ENCODE measurements around the gene PCDHGB1.
"Not testable (repeated sequence)": the region's sequence is repeated elsewhere in the genome, so short reads cannot be mapped to it uniquely, and the experiment has no call there.

Gene PCDHGB1

DNA sequence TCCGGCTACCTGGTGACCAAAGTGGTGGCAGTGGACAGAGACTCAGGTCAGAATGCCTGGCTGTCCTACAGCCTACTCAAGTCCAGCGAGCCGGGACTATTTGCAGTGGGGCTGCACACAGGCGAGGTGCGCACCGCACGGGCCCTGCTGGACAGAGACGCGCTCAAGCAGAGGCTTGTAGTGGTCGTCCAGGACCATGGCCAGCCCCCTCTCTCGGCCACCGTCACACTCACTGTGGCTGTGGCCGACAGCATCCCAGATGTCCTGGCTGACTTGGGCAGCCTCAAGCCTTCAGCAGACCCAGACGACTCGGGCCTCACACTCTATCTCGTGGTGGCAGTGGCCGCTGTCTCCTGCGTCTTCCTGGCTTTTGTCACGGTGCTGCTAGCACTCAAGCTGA lies 7.1 kb downstream of the PCDHGB1 start:
- H3K4me1 ChIP-seq (ENCODE audit: insufficient read depth, low read length) = no peaks in the 10 kb centered on the region
- no peaks in the 10 kb centered on the region for H3K27me3 ChIP-seq (ENCODE audit: insufficient read depth, low read length)
- no peaks in the 10 kb centered on the region for H3K36me3 ChIP-seq (ENCODE audit: insufficient read depth, low read length)
- no peak overlapping the region for H3K4me3 ChIP-seq (ENCODE audit: low read length)
- H2AFZ ChIP-seq (ENCODE audit: low read depth, low read length) = no peak overlapping the region
- peaks cover 40% of the 10 kb centered on the region for H3K9me3 ChIP-seq (ENCODE audit: low read length)

DNA sequence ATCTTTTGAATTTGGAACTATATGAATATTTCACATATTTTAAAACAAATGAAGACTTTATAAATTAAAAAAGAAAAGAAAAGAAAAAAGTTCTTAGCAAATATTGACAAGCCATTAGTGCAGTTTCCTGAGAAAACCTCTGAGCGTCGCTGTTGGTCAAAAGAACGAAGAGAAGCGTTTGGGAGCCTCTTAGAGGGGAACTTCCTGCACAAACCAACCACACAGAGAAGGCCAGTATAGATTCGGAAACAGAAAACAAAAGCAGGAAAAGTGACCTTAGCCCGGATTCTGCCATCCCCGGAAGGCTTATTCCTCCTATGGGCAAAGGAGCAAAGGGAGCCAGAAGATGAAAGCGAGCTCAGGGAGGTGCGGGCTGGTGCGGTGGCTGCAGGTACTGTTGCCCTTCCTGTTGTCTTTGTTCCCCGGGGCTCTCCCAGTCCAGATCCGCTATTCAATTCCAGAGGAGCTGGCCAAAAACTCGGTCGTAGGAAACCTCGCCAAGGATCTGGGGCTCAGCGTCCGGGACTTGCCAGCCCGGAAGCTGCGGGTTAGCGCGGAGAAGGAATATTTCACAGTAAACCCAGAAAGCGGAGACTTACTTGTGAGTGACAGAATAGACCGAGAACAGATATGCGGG lies 10.0 kb downstream of the PCDHGB1 start, which contains the start of gene PCDHGB2:
Gene PCDHGB2 (plus strand): TSS at position 205 of the 637 bp plus-strand sequence. CDS start 142 bp downstream, at position 347.
- H3K9me3 ChIP-seq (ENCODE audit: low read length) = peaks cover 47% of the 10 kb centered on the region
- H2AFZ ChIP-seq (ENCODE audit: low read depth, low read length) = no peak within 1 kb of the TSS
- no peaks in the 10 kb centered on the region for H3K27me3 ChIP-seq (ENCODE audit: insufficient read depth, low read length)
- no peaks in the 10 kb centered on the region for H3K4me1 ChIP-seq (ENCODE audit: insufficient read depth, low read length)
- no peaks in the 10 kb centered on the region for H3K36me3 ChIP-seq (ENCODE audit: insufficient read depth, low read length)
- H3K4me3 ChIP-seq (ENCODE audit: low read length) = no peak within 1 kb of the TSS

DNA sequence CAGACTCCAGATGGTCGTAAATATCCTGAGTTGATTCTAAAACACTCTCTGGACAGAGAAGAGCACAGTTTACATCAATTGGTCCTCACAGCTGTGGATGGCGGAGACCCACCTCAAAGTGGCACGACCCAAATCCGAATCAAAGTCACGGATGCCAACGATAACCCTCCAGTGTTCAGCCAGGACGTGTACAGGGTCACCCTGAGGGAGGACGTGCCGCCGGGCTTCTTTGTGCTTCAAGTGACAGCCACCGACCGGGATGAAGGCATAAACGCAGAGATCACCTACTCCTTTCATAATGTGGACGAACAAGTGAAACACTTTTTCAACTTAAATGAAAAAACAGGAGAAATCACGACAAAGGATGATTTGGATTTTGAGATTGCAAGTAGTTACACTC lies 10.8 kb downstream of the PCDHGB1 start:
- Histone ChIP-seq H3K4me1 (ENCODE audit: insufficient read depth, low read length) (no peaks in the 10 kb centered on the region), H2AFZ (ENCODE audit: low read depth, low read length) (no peak overlapping the region), H3K4me3 (ENCODE audit: low read length) (no peak overlapping the region), H3K36me3 (ENCODE audit: insufficient read depth, low read length) (no peaks in the 10 kb centered on the region), H3K27me3 (ENCODE audit: insufficient read depth, low read length) (no peaks in the 10 kb centered on the region), H3K9me3 (ENCODE audit: low read length) (peaks cover 47% of the 10 kb centered on the region)

DNA sequence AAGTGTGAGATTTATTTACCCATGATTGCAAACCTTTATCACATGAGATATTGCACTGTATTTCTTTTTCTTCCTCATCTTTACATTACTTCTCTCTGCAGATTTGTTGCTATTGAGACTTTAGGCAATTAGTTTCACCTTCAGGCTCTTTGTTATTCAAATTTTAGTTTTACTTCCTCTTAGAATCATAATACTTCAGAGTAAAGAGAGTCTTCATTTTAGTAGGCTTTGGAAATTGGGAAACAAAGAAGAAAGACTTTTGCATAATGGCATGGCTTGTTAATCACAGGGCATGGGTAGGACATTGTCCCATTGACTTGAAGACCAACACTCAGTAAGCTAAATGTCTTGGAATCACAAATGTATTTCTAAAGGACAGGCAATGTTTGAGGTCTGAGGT lies 12.8 kb downstream of the PCDHGB1 start:
- Histone ChIP-seq H3K27me3 (ENCODE audit: insufficient read depth, low read length) (no peaks in the 10 kb centered on the region), H3K9me3 (ENCODE audit: low read length) (peaks cover 43% of the 10 kb centered on the region), H3K4me1 (ENCODE audit: insufficient read depth, low read length) (no peaks in the 10 kb centered on the region), H3K36me3 (ENCODE audit: insufficient read depth, low read length) (no peaks in the 10 kb centered on the region), H2AFZ (ENCODE audit: low read depth, low read length) (no peak overlapping the region), H3K4me3 (ENCODE audit: low read length) (no peak overlapping the region)

DNA sequence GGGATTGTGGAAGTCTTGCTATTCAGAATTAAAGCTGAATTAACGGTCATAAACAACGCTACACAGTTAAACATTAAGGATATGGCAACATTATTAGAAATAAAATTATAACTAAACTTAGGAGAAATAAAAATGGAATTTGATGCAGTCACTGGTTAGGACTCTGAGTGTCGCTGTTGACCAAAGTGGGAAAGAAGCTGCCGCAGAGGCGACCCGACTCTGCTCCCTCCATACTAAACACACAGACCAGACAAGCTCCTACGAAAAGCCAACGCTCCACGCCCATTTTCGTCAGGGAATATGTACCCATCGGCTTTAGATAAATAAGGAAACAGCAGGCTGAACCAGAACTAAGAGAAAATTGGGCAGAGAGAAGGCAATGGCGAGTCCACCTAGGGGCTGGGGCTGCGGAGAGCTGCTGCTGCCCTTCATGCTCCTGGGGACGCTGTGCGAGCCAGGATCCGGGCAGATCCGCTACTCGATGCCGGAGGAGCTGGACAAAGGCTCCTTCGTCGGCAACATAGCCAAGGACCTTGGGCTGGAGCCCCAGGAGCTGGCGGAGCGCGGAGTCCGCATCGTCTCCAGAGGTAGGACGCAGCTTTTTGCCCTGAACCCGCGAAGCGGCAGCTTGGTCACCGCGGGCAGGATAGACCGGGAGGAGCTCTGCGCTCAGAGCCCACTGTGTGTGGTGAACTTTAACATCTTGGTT lies 14.2 kb downstream of the PCDHGB1 start, which contains the start of gene PCDHGA5:
Gene PCDHGA5 (plus strand): TSS at position 211 of the 709 bp plus-strand sequence. CDS start 169 bp downstream, at position 380.
- Histone ChIP-seq H3K4me1 (ENCODE audit: insufficient read depth, low read length) (no peaks in the 10 kb centered on the region), H3K36me3 (ENCODE audit: insufficient read depth, low read length) (no peaks in the 10 kb centered on the region), H2AFZ (ENCODE audit: low read depth, low read length) (no peak within 1 kb of the TSS), H3K4me3 (ENCODE audit: low read length) (no peak within 1 kb of the TSS), H3K27me3 (ENCODE audit: insufficient read depth, low read length) (no peaks in the 10 kb centered on the region), H3K9me3 (ENCODE audit: low read length) (peaks cover 40% of the 10 kb centered on the region)

DNA sequence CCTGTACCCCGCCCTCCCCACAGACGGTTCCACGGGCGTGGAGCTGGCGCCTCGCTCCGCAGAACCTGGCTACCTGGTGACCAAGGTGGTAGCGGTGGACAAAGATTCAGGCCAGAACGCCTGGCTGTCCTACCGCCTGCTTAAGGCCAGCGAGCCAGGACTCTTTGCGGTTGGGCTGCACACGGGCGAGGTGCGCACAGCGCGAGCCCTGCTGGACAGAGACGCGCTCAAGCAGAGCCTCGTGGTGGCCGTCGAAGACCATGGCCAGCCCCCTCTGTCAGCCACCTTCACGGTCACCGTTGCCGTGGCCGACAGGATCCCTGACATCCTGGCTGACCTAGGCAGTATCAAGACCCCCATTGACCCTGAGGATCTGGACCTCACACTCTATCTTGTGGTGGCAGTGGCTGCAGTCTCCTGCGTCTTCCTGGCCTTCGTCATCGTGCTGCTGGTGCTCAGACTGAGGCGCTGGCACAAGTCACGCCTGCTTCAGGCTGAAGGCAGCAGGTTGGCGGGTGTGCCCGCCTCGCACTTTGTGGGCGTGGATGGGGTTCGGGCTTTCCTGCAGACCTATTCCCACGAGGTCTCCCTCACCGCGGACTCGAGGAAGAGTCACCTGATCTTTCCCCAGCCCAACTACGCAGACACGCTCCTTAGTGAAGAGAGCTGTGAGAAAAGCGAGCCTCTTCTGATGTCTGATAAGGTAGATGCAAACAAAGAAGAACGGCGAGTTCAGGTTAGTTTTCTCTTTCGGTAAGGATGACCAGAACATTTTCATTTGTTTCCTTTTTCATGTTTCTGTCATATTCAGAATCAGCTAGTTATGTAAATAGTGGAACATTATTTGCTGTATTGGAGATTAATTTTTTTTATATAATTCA lies 16.4 kb downstream of the PCDHGB1 start:
- Histone ChIP-seq H3K36me3 (ENCODE audit: insufficient read depth, low read length) (no peaks in the 10 kb centered on the region), H3K4me3 (ENCODE audit: low read length) (no peak overlapping the region), H3K9me3 (ENCODE audit: low read length) (peaks cover 33% of the 10 kb centered on the region), H3K4me1 (ENCODE audit: insufficient read depth, low read length) (no peaks in the 10 kb centered on the region), H2AFZ (ENCODE audit: low read depth, low read length) (no peak overlapping the region), H3K27me3 (ENCODE audit: insufficient read depth, low read length) (no peaks in the 10 kb centered on the region)

DNA sequence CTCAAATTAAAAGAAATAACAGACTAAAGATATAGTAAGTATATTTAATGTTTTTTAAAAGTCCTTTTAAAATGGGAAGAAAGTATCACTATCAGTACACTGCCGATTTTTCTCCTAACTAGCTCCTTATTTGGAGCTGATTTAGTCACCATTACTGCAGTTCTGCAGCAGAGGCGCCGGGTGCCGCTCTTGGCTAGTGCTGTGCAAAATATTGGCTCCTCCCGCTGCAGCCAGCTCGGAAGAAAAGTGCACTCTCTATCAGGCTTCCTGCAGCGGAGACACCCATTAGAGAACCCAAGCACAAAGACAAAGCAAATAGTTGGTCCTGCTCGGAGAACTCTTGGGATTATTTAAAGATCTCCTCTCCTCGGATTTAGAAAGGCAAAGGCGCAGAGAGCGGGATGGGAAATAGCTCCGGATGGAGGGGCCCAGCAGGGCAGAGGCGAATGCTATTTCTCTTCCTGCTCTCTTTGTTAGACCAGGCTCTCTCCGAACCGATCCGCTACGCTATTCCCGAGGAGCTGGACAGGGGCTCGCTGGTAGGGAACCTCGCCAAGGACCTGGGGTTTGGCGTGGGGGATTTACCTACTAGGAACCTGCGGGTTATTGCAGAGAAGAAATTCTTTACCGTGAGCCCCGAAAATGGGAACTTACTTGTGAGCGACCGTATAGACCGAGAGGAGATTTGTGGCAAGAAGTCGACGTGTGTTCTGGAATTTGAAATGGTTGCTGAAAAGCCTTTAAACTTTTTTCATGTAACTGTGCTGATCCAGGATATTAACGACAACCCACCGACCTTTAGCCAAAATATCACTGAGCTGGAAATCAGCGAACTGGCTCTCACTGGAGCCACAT lies 20.3 kb downstream of the PCDHGB1 start, which contains the start of gene PCDHGB3:
Gene PCDHGB3 (plus strand): TSS at position 249 of the 855 bp plus-strand sequence. CDS start 153 bp downstream, at position 402.
- Histone ChIP-seq H3K27me3 (ENCODE audit: insufficient read depth, low read length) (no peaks in the 10 kb centered on the region), H2AFZ (ENCODE audit: low read depth, low read length) (no peak within 1 kb of the TSS), H3K4me3 (ENCODE audit: low read length) (no peak within 1 kb of the TSS), H3K9me3 (ENCODE audit: low read length) (peaks cover 42% of the 10 kb centered on the region), H3K36me3 (ENCODE audit: insufficient read depth, low read length) (no peaks in the 10 kb centered on the region), H3K4me1 (ENCODE audit: insufficient read depth, low read length) (no peaks in the 10 kb centered on the region)

DNA sequence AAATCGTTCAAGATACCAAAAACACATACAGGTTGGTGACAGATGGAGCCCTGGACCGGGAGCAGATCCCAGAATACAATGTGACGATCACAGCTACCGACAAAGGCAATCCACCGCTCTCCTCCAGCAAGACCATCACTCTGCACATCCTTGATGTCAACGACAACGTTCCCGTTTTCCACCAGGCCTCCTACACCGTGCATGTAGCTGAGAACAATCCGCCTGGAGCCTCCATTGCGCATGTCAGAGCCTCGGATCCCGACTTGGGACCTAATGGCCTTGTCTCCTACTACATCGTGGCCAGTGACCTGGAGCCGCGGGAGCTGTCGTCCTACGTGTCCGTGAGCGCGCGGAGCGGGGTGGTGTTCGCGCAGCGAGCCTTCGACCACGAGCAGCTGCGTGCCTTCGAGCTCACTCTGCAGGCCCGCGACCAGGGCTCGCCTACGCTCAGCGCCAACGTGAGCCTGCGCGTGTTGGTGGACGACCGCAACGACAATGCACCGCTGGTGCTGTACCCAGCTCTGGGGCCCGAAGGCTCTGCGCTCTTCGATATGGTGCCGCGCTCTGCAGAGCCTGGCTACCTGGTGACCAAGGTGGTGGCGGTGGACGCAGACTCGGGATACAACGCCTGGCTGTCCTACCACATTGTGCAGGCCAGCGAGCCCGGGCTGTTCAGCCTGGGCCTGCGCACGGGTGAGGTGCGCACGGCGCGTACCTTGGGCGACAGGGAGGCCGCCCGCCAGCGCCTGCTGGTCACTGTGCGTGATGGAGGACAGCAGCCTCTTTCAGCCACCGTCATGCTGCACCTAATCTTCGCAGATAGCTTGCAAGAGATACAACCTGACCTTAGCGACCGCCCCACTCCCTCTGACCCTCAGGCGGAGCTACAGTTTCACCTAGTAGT lies 21.9 kb downstream of the PCDHGB1 start:
- Histone ChIP-seq H3K36me3 (ENCODE audit: insufficient read depth, low read length) (no peaks in the 10 kb centered on the region), H3K27me3 (ENCODE audit: insufficient read depth, low read length) (no peaks in the 10 kb centered on the region), H3K9me3 (ENCODE audit: low read length) (peaks cover 31% of the 10 kb centered on the region), H3K4me3 (ENCODE audit: low read length) (no peak overlapping the region), H3K4me1 (ENCODE audit: insufficient read depth, low read length) (no peaks in the 10 kb centered on the region), H2AFZ (ENCODE audit: low read depth, low read length) (no peak overlapping the region)

DNA sequence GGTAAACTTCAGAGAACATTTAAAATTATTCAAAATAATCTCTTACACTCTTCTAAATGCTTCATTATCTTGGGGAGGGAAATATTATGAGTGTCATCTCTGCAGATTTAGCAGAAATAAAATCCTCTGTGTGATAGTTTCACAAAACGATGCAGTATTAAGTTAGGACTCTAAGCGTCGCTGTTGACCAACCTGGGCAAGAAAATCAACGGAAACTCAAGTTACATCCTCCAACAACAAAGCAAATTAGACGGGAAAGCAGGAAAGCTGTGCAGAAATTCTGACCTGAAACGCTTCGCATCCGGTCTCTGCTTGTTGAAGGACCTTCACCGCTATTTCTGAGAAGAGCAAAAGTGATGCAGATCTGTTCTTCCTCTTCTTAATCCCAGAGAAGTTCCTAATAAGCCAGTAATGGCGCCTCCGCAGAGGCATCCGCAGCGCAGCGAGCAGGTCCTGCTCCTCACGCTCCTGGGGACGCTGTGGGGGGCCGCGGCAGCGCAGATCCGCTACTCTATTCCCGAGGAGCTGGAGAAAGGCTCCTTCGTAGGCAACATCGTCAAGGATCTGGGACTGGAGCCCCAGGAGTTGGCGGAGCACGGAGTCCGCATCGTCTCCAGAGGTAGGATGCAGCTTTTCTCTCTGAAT lies 23.9 kb downstream of the PCDHGB1 start, which contains the start of gene PCDHGA6:
Gene PCDHGA6 (plus strand): TSS at position 219 of the 645 bp plus-strand sequence. CDS start 193 bp downstream, at position 412.
- Histone ChIP-seq H3K36me3 (ENCODE audit: insufficient read depth, low read length) (no peaks in the 10 kb centered on the region), H3K4me1 (ENCODE audit: insufficient read depth, low read length) (no peaks in the 10 kb centered on the region), H3K27me3 (ENCODE audit: insufficient read depth, low read length) (no peaks in the 10 kb centered on the region), H3K9me3 (ENCODE audit: low read length) (peaks cover 31% of the 10 kb centered on the region), H3K4me3 (ENCODE audit: low read length) (no peak within 1 kb of the TSS), H2AFZ (ENCODE audit: low read depth, low read length) (no peak within 1 kb of the TSS)

DNA sequence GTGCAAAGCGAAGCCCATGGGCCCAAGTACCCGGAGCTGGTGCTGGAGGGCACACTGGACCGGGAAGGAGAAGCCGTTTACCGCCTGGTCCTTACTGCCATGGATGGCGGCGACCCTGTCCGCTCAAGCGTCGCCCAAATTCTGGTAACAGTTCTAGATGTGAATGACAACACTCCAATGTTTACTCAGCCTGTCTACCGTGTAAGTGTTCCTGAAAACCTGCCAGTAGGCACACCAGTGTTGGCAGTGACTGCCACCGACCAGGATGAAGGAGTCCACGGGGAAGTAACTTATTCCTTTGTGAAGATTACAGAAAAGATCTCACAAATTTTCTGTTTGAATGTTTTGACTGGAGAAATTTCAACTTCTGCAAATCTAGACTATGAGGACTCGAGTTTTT lies 24.7 kb downstream of the PCDHGB1 start:
- Histone ChIP-seq H3K27me3 (ENCODE audit: insufficient read depth, low read length) (no peaks in the 10 kb centered on the region), H3K4me1 (ENCODE audit: insufficient read depth, low read length) (no peaks in the 10 kb centered on the region), H3K4me3 (ENCODE audit: low read length) (no peak overlapping the region), H3K9me3 (ENCODE audit: low read length) (peaks cover 31% of the 10 kb centered on the region), H3K36me3 (ENCODE audit: insufficient read depth, low read length) (no peaks in the 10 kb centered on the region), H2AFZ (ENCODE audit: low read depth, low read length) (no peak overlapping the region)

DNA sequence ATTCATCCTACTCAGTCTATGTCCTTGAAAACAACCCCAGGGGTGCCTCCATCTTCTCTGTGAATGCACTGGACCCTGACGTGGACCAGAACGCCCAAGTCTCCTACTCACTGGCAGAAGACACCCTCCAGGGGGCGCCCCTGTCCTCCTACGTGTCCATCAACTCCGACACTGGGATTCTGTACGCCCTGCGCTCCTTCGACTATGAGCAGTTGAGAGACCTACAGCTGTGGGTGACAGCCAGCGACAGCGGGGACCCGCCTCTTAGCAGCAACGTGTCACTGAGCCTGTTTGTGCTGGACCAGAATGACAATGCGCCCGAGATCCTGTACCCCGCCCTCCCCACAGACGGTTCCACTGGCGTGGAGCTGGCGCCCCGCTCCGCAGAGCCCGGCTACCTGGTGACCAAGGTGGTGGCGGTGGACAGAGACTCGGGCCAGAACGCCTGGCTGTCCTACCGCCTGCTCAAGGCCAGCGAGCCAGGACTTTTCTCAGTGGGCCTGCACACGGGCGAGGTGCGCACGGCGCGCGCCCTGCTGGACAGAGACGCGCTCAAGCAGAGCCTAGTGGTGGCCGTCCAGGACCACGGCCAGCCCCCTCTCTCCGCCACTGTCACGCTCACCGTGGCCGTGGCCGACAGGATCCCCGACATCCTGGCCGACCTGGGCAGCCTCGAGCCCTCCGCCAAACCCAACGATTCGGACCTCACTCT lies 25.7 kb downstream of the PCDHGB1 start:
- peaks cover 31% of the 10 kb centered on the region for H3K9me3 ChIP-seq (ENCODE audit: low read length)

More for the DNA sequence above, 25.7 kb downstream of the PCDHGB1 start:
- H3K36me3 ChIP-seq (ENCODE audit: insufficient read depth, low read length); H3K27me3 ChIP-seq (ENCODE audit: insufficient read depth, low read length); H3K4me3 ChIP-seq (ENCODE audit: low read length); H2AFZ ChIP-seq (ENCODE audit: low read depth, low read length); H3K4me1 ChIP-seq (ENCODE audit: insufficient read depth, low read length): not testable (repeated sequence)
